Endodermal cell (in vitro differentiated cells): ENCODE data around the gene ZBP1. TPM values are rescaled to one million over a fixed set of nuclear protein-coding genes. Genes with fewer than 3 reads are reported as not detected.

Experiments used
- DNase-seq: peaks from one replicate; pipeline ENCODE4 v3.0.0-alpha.2; 2017
- H3K27ac ChIP-seq: 2 replicates; pipeline ENCODE4 v1.5.1; 2013; ENCODE audit warnings: mild to moderate bottlenecking, low read depth, low read length, moderate library complexity
- H3K27me3 ChIP-seq: 2 replicates; pipeline ENCODE4 v1.6.1; 2013; ENCODE audit warnings: mild to moderate bottlenecking, low read length, moderate library complexity; ENCODE audit not compliant: insufficient read depth, control insufficient read depth, poor library complexity, severe bottlenecking
- H3K36me3 ChIP-seq: 2 replicates; pipeline ENCODE4 v1.7.0; 2013; ENCODE audit warnings: mild to moderate bottlenecking, low read length, moderate library complexity; ENCODE audit not compliant: control insufficient read depth, insufficient read depth
- H3K4me1 ChIP-seq: one replicate; pipeline ENCODE4 v1.7.0; 2013; ENCODE audit warnings: low read length; ENCODE audit not compliant: control insufficient read depth, insufficient read depth
- H3K4me3 ChIP-seq: 2 replicates; pipeline ENCODE4 v1.5.1; 2013; ENCODE audit warnings: mild to moderate bottlenecking, low read length, moderate library complexity
- H3K9ac ChIP-seq: 2 replicates; pipeline ENCODE4 v1.6.1; 2013; ENCODE audit warnings: mild to moderate bottlenecking, low read length, moderate library complexity; ENCODE audit not compliant: poor library complexity, severe bottlenecking; ENCODE audit errors: extremely low read depth
- H3K9me3 ChIP-seq: 2 replicates; pipeline ENCODE4 v1.6.1; 2013; ENCODE audit warnings: mild to moderate bottlenecking, low read length, moderate library complexity; ENCODE audit not compliant: control insufficient read depth
- H3K27ac Mint-ChIP-seq: 2 replicates; pipeline ENCODE4 v1.8.0; 2020; ENCODE audit warnings: mixed read lengths
- H3K27me3 Mint-ChIP-seq: 2 replicates; pipeline ENCODE4 v1.8.0; 2021; ENCODE audit warnings: mild to moderate bottlenecking, mixed read lengths; ENCODE audit not compliant: insufficient read depth
- H3K36me3 Mint-ChIP-seq: 2 replicates; pipeline ENCODE4 v1.8.0; 2020; ENCODE audit warnings: low read depth, mixed read lengths
- H3K4me1 Mint-ChIP-seq: 2 replicates; pipeline ENCODE4 v1.8.0; 2020; ENCODE audit warnings: mixed read lengths
- H3K4me3 Mint-ChIP-seq: 2 replicates; pipeline ENCODE4 v1.8.0; 2020; ENCODE audit warnings: mild to moderate bottlenecking, moderate library complexity, mixed read lengths
- H3K9me3 Mint-ChIP-seq: 2 replicates; pipeline ENCODE4 v1.8.0; 2020; ENCODE audit warnings: mild to moderate bottlenecking, mixed read lengths
- CTCF ChIP-seq: fragments of 200-600 bp; sonication (generic); conservative IDR thresholded peaks from 2 replicates; pipeline ENCODE4 v1.5.0; 2021; ENCODE audit warnings: antibody characterized with exemption, mild to moderate bottlenecking
- WGBS, 2 experiments: methylation state at CpG; one replicate each; pipeline versions ENCODE4 v1.1.5 to v1.1.7; 2013; ENCODE audit warnings: missing lambda C conversion rate in 2 of 2, mixed read lengths in 1 of 2; ENCODE audit not compliant: insufficient coverage in 1 of 2, insufficient read length in 1 of 2; 5-methylcytosine and 5-hydroxymethylcytosine counted together
- total RNA-seq, 2 donors: library from RNA; stranded (reverse); fragmentation: NEBNext Ultra II Directional in 1 of 2; extraction: Animal tissue kit (Norgen Biotek cat#: 25700) in 1 of 2; gene quantifications; 2 replicates in 1 of 2; 3 replicates in 1 of 2; pipeline ENCODE4 v1.2.1, GENCODE V29; 2021

The ZBP1 gene
- total RNA-seq, 2 donors from 2014 or later: not detected

GRCh38 chr20:57654363-57654997, 34.3 kb upstream of the ZBP1 start:
- Mint-ChIP-seq H3K9me3 (no peaks in the 10 kb centered on the region), H3K27me3 (no peaks in the 10 kb centered on the region), H3K36me3 (peaks cover 36% of the 10 kb centered on the region), H3K4me1 (peaks cover 26% of the 10 kb centered on the region), H3K4me3 (no peak overlapping the region), H3K27ac (no peak overlapping the region)
- WGBS, 2 experiments: 58 to 73% methylated on average over 3 to 12 of the region's 12 CpGs
- H3K27me3 ChIP-seq: no peaks in the 10 kb centered on the region
- H3K9ac ChIP-seq: no peak overlapping the region
- H3K27ac ChIP-seq: peak overlapping the region; percentile 47
- H3K4me3 ChIP-seq: no peak overlapping the region
- H3K4me1 ChIP-seq: peaks cover 7% of the 10 kb centered on the region
- peak; percentile 95 for TF ChIP-seq CTCF
- peaks cover 69% of the 10 kb centered on the region for H3K36me3 ChIP-seq
- H3K9me3 ChIP-seq: no peaks in the 10 kb centered on the region
- DNase-seq: peak; percentile 88

- H3K9me3 Mint-ChIP-seq: no peaks in the 10 kb centered on the region
- Histone ChIP-seq H3K4me1 (peaks cover 7% of the 10 kb centered on the region), H3K27ac (no peak overlapping the region), H3K9ac (no peak overlapping the region), H3K27me3 (no peaks in the 10 kb centered on the region), H3K4me3 (no peak overlapping the region), H3K9me3 (no peaks in the 10 kb centered on the region), H3K36me3 (peaks cover 74% of the 10 kb centered on the region)
- 77 to 94% methylated on average over 2 to 4 of the region's 5 CpGs for WGBS, 2 experiments
- H3K36me3 Mint-ChIP-seq: peaks cover 34% of the 10 kb centered on the region
- no peak for DNase-seq
- H3K4me1 Mint-ChIP-seq: peaks cover 26% of the 10 kb centered on the region
- H3K4me3 Mint-ChIP-seq: no peak overlapping the region
- no peak overlapping the region for H3K27ac Mint-ChIP-seq
- TF ChIP-seq CTCF: no peak
- peaks cover 3% of the 10 kb centered on the region for H3K27me3 Mint-ChIP-seq
These were observed 33.7 kb upstream of the ZBP1 start for GRCh38 chr20:57653910-57654309.

- no peak overlapping the region for H3K4me3 Mint-ChIP-seq
These were observed 33.3 kb upstream of the ZBP1 start for GRCh38 chr20:57653546-57653900.

More at GRCh38 chr20:57653546-57653900, 33.3 kb upstream of the ZBP1 start:
- Mint-ChIP-seq H3K36me3 (peaks cover 36% of the 10 kb centered on the region), H3K27me3 (peaks cover 3% of the 10 kb centered on the region), H3K4me1 (peaks cover 26% of the 10 kb centered on the region), H3K27ac (no peak overlapping the region), H3K9me3 (no peaks in the 10 kb centered on the region)
- TF ChIP-seq CTCF: no peak
- H3K27me3 ChIP-seq: no peaks in the 10 kb centered on the region
- WGBS, 2 experiments: 90 to 92% methylated on average over 7 to 8 of the region's 8 CpGs
- no peaks in the 10 kb centered on the region for H3K9me3 ChIP-seq
- DNase-seq: no peak
- H3K4me1 ChIP-seq: peaks cover 7% of the 10 kb centered on the region
- no peak overlapping the region for H3K9ac ChIP-seq
- no peak overlapping the region for H3K4me3 ChIP-seq
- peaks cover 75% of the 10 kb centered on the region for H3K36me3 ChIP-seq
- peak overlapping the region; percentile 19 for H3K27ac ChIP-seq
